ENCODE data around the gene DCAF4L1. TPM values are rescaled to one million over a fixed set of nuclear protein-coding genes. Genes with fewer than 3 reads are reported as not detected.

Gene DCAF4L1
- total and polyA plus RNA-seq, 2 experiments from 2014 or later: 0.10 TPM; not detected in 1

GRCh38 chr4:41940834-41941233, 40.7 kb upstream of the DCAF4L1 start:
- Histone ChIP-seq H3K9me2 (replicated peaks; ENCODE audit: insufficient read depth) (no peaks in the 10 kb centered on the region), H3K4me3 (no peak overlapping the region), H3K9me3 (ENCODE audit: low read depth) (no peaks in the 10 kb centered on the region), H4K20me1 (ENCODE audit: insufficient read depth, poor library complexity, severe bottlenecking) (peaks cover 17% of the 10 kb centered on the region), H3K4me2 (no peak overlapping the region), H3K4me1 (ENCODE audit: insufficient read depth) (peaks cover 17% of the 10 kb centered on the region), H3K36me3 (replicated peaks; ENCODE audit: insufficient read depth, low read depth) (no peaks in the 10 kb centered on the region), H2AFZ (no peak overlapping the region), H3K27me3 (no peaks in the 10 kb centered on the region), H3K27ac (no peak overlapping the region), H3K79me2 (peaks cover 60% of the 10 kb centered on the region)
- TF ChIP-seq CTCF (IDR thresholded peaks at IDR 0.05; ENCODE audit: poor library complexity) (no peak), EZH2phosphoT487 (IDR thresholded peaks at IDR 0.05; ENCODE audit: low read depth, severe bottlenecking, unreplicated experiment) (no peak), EZH2 (IDR thresholded peaks at IDR 0.05; ENCODE audit: borderline replicate concordance) (no peak)
- no peak for DNase-seq (ENCODE audit: low spot score)

- Histone ChIP-seq H3K9me2 (replicated peaks; ENCODE audit: insufficient read depth) (no peaks in the 10 kb centered on the region), H3K79me2 (peaks cover 33% of the 10 kb centered on the region), H3K4me3 (no peak overlapping the region), H3K27ac (no peak overlapping the region), H4K20me1 (ENCODE audit: insufficient read depth, poor library complexity, severe bottlenecking) (peaks cover 4% of the 10 kb centered on the region), H3K36me3 (replicated peaks; ENCODE audit: insufficient read depth, low read depth) (no peaks in the 10 kb centered on the region), H3K4me2 (no peak overlapping the region), H2AFZ (no peak overlapping the region), H3K4me1 (ENCODE audit: insufficient read depth) (no peaks in the 10 kb centered on the region), H3K9me3 (ENCODE audit: low read depth) (no peaks in the 10 kb centered on the region), H3K27me3 (no peaks in the 10 kb centered on the region)
- TF ChIP-seq CTCF (IDR thresholded peaks at IDR 0.05; ENCODE audit: poor library complexity): no peak
- TF ChIP-seq EZH2 (IDR thresholded peaks at IDR 0.05; ENCODE audit: borderline replicate concordance): no peak
- no peak for TF ChIP-seq EZH2phosphoT487 (IDR thresholded peaks at IDR 0.05; ENCODE audit: low read depth, severe bottlenecking, unreplicated experiment)
- WGBS (ENCODE audit: low lambda C conversion rate, missing lambda C conversion rate): 93% methylated on average over 2 of the region's 2 CpGs
- no peak for DNase-seq (ENCODE audit: low spot score)
Measured at GRCh38 chr4:41943506-41943905, 38.0 kb upstream of the DCAF4L1 start.

- TF ChIP-seq EZH2phosphoT487 (IDR thresholded peaks at IDR 0.05; ENCODE audit: low read depth, severe bottlenecking, unreplicated experiment) (no peak), EZH2 (IDR thresholded peaks at IDR 0.05; ENCODE audit: borderline replicate concordance) (no peak), CTCF (IDR thresholded peaks at IDR 0.05; ENCODE audit: poor library complexity) (no peak)
- H3K27me3 ChIP-seq: no peaks in the 10 kb centered on the region
- H3K4me3 ChIP-seq: no peak overlapping the region
- H3K4me2 ChIP-seq: no peak overlapping the region
- H2AFZ ChIP-seq: no peak overlapping the region
- no peaks in the 10 kb centered on the region for H3K9me3 ChIP-seq (ENCODE audit: low read depth)
- no peaks in the 10 kb centered on the region for H3K4me1 ChIP-seq (ENCODE audit: insufficient read depth)
- H3K79me2 ChIP-seq: peaks cover 27% of the 10 kb centered on the region
- H3K9me2 ChIP-seq (replicated peaks; ENCODE audit: insufficient read depth): no peaks in the 10 kb centered on the region
- no peak for DNase-seq (ENCODE audit: low spot score)
- no peak overlapping the region for H3K27ac ChIP-seq
- H4K20me1 ChIP-seq (ENCODE audit: insufficient read depth, poor library complexity, severe bottlenecking): no peaks in the 10 kb centered on the region
- H3K36me3 ChIP-seq (replicated peaks; ENCODE audit: insufficient read depth, low read depth): no peaks in the 10 kb centered on the region
Measured at GRCh38 chr4:41944089-41944488, 37.5 kb upstream of the DCAF4L1 start.

DNA sequence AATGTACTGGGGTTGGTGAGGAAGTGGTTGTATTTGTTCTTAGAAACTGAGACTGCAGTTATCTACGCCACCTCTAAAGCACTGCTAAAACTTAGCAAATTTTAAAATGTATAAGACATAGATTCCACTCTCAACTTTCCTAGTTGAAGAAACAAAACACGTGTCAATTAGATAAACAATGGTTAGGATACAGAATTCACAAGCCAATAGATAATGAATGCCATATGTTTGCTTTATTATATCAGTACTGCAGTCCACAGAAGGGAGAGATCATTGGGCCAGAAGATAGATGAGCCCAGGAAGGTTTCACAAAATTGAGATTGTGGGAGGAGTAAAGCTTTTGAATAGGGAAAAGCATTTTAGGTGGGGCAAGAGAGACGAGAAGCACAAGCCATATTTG, 32.0 kb upstream of the DCAF4L1 start:
- no peaks in the 10 kb centered on the region for H3K27me3 ChIP-seq
- no peaks in the 10 kb centered on the region for H3K9me3 ChIP-seq (ENCODE audit: low read depth)
- no peaks in the 10 kb centered on the region for H3K4me1 ChIP-seq (ENCODE audit: insufficient read depth)
- no peaks in the 10 kb centered on the region for H3K79me2 ChIP-seq
- H3K9me2 ChIP-seq (replicated peaks; ENCODE audit: insufficient read depth): no peaks in the 10 kb centered on the region
- no peak overlapping the region for H3K27ac ChIP-seq
- WGBS (ENCODE audit: low lambda C conversion rate, missing lambda C conversion rate): 86% methylated on average over 3 of the region's 3 CpGs
- peaks cover 10% of the 10 kb centered on the region for H3K36me3 ChIP-seq (replicated peaks; ENCODE audit: insufficient read depth, low read depth)
- H4K20me1 ChIP-seq (ENCODE audit: insufficient read depth, poor library complexity, severe bottlenecking): no peaks in the 10 kb centered on the region
- no peak overlapping the region for H3K4me2 ChIP-seq
- no peak for DNase-seq (ENCODE audit: low spot score)
- H3K4me3 ChIP-seq: no peak overlapping the region
- TF ChIP-seq EZH2 (IDR thresholded peaks at IDR 0.05; ENCODE audit: borderline replicate concordance) (no peak), EZH2phosphoT487 (IDR thresholded peaks at IDR 0.05; ENCODE audit: low read depth, severe bottlenecking, unreplicated experiment) (no peak), CTCF (IDR thresholded peaks at IDR 0.05; ENCODE audit: poor library complexity) (no peak)
- no peak overlapping the region for H2AFZ ChIP-seq

All from hepatocyte (in vitro differentiated cells).